ENCODE measurements around the gene ARPC4. TPM values are rescaled to one million over a fixed set of nuclear protein-coding genes. Genes with fewer than 3 reads are reported as not detected.

Gene ARPC4
- total RNA-seq, 1 donor from 2014 or later, result 179 TPM

DNA sequence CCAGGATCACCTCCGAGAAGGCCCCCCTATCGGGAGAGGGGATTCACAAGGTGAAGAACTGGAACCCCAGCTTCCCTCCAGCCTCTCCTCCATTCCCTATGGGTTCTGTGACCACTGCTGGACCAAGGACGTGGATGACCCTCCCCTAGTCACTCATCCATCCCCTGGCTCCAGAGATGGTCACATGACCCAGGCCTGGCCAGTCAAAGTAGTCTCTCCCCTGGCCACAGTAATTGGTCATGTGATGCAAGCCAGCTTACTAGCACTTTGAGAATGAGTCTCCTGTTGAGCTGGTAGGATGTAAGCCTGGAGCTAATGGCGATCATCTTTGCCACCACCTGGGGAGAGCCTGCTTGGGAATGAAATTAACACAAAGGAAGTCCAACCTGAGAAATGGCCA is 27.0 kb upstream of the ARPC4 start:
- Mint-ChIP-seq H3K9me3 (ENCODE audit: low read depth) (no peaks in the 10 kb centered on the region), H3K27me3 (ENCODE audit: low read depth) (no peaks in the 10 kb centered on the region), H3K27ac (ENCODE audit: unreplicated experiment) (no peak overlapping the region), H3K4me3 (ENCODE audit: unreplicated experiment) (no peak overlapping the region), H3K4me1 (ENCODE audit: low read depth) (peaks cover 38% of the 10 kb centered on the region), H3K36me3 (ENCODE audit: low read depth) (peaks cover 7% of the 10 kb centered on the region)
- no peak for DNase-seq (ENCODE audit: low spot score)
- TF ChIP-seq, protein P1, sequence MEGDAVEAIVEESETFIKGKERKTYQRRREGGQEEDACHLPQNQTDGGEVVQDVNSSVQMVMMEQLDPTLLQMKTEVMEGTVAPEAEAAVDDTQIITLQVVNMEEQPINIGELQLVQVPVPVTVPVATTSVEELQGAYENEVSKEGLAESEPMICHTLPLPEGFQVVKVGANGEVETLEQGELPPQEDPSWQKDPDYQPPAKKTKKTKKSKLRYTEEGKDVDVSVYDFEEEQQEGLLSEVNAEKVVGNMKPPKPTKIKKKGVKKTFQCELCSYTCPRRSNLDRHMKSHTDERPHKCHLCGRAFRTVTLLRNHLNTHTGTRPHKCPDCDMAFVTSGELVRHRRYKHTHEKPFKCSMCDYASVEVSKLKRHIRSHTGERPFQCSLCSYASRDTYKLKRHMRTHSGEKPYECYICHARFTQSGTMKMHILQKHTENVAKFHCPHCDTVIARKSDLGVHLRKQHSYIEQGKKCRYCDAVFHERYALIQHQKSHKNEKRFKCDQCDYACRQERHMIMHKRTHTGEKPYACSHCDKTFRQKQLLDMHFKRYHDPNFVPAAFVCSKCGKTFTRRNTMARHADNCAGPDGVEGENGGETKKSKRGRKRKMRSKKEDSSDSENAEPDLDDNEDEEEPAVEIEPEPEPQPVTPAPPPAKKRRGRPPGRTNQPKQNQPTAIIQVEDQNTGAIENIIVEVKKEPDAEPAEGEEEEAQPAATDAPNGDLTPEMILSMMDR (IDR thresholded peaks at IDR 0.05), result no peak

DNA sequence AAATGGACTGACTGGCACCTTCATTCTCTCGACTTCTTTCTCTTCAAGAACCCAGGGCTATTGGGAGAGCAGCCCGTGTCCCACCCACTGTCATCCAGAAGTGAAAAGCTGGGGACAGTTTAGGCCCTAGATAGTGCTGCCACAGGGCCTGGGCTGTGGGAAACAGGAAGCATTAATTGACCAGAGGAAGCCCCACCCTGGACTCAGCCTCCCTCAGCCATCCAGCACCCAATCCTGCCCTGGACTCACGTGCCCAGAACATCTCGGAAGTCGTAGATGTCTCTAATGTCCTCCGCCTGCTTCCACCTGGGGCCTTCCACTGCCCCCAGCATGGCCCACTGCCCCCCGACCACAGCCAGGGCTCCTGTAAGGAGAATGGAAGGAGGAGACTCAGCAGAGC is 25.5 kb upstream of the ARPC4 start:
- H3K4me3 Mint-ChIP-seq (ENCODE audit: unreplicated experiment), result no peak overlapping the region
- H3K36me3 Mint-ChIP-seq (ENCODE audit: low read depth), result peaks cover 4% of the 10 kb centered on the region
- peak overlapping the region; percentile 27 for H3K27ac Mint-ChIP-seq (ENCODE audit: unreplicated experiment)
- no peaks in the 10 kb centered on the region for H3K9me3 Mint-ChIP-seq (ENCODE audit: low read depth)
- peaks cover 39% of the 10 kb centered on the region for H3K4me1 Mint-ChIP-seq (ENCODE audit: low read depth)
- no peaks in the 10 kb centered on the region for H3K27me3 Mint-ChIP-seq (ENCODE audit: low read depth)
- TF ChIP-seq, protein P1 (IDR thresholded peaks at IDR 0.05), result no peak
- no peak for DNase-seq (ENCODE audit: low spot score)

DNA sequence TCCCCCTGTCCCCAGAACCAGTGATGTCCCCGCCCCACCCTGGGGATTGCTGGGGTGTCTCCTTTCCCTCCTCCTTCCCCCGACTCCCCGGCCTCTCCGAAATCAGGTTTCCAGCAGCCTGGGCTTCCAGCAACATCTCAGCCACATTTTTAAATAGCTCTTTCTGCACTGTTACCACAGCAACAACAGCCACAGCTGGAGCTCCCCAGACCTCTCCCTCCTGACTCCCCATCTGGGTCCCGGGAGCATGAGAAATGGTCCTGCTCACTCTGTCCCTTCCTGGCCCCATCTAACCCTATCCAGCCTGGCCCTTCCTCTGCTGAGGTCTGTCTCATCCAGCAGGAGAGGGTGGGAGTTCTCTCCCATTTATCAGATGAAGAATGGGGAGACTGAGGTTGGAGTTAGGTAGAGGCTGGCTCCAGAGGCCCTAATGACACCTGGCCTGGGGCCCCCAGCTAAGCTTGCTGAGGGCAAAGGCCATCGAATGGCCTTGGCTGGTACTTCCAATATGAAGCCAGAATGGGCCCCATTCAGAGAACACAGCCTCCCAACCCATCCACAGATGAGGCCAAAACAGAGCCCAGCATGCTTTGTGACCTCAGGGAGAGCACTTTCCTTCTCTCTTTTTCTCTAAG is 24.6 kb upstream of the ARPC4 start:
- TF ChIP-seq, protein P1 (IDR thresholded peaks at IDR 0.05), result no peak

DNA sequence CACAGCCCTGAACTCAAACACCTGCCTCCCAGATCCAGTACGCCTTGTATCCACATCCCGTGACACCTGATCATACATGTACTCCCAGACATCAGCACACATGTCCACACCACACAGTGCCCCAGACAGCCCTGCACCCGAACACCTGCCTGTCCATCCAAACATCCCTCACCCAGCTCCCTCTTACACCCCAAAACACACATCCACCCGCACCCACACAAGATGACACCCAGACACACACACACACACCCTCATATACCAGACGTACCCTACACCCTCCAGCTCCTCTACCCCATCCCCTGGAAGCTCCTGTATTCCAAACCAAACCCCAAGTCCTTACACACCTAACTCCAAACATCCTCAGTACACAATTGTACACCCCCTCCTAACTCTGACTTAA is 23.9 kb upstream of the ARPC4 start:
- no peaks in the 10 kb centered on the region for H3K9me3 Mint-ChIP-seq (ENCODE audit: low read depth)
- H3K27me3 Mint-ChIP-seq (ENCODE audit: low read depth), result no peaks in the 10 kb centered on the region
- TF ChIP-seq, protein P1 (IDR thresholded peaks at IDR 0.05), result no peak
- peak overlapping the region; percentile 82 for H3K4me3 Mint-ChIP-seq (ENCODE audit: unreplicated experiment)
- peak overlapping the region; percentile 55 for H3K27ac Mint-ChIP-seq (ENCODE audit: unreplicated experiment)
- H3K36me3 Mint-ChIP-seq (ENCODE audit: low read depth), result peaks cover 4% of the 10 kb centered on the region
- H3K4me1 Mint-ChIP-seq (ENCODE audit: low read depth), result peaks cover 39% of the 10 kb centered on the region
- no peak for DNase-seq (ENCODE audit: low spot score)

More for the DNA sequence above, 24.6 kb upstream of the ARPC4 start:
- peak overlapping the region; percentile 82 for H3K4me3 Mint-ChIP-seq (ENCODE audit: unreplicated experiment)
- H3K4me1 Mint-ChIP-seq (ENCODE audit: low read depth), result peaks cover 39% of the 10 kb centered on the region
- H3K27me3 Mint-ChIP-seq (ENCODE audit: low read depth), result no peaks in the 10 kb centered on the region
- no peaks in the 10 kb centered on the region for H3K9me3 Mint-ChIP-seq (ENCODE audit: low read depth)
- DNase-seq (ENCODE audit: low spot score), result no peak
- peak overlapping the region; percentile 45 for H3K27ac Mint-ChIP-seq (ENCODE audit: unreplicated experiment)
- peaks cover 4% of the 10 kb centered on the region for H3K36me3 Mint-ChIP-seq (ENCODE audit: low read depth)

DNA sequence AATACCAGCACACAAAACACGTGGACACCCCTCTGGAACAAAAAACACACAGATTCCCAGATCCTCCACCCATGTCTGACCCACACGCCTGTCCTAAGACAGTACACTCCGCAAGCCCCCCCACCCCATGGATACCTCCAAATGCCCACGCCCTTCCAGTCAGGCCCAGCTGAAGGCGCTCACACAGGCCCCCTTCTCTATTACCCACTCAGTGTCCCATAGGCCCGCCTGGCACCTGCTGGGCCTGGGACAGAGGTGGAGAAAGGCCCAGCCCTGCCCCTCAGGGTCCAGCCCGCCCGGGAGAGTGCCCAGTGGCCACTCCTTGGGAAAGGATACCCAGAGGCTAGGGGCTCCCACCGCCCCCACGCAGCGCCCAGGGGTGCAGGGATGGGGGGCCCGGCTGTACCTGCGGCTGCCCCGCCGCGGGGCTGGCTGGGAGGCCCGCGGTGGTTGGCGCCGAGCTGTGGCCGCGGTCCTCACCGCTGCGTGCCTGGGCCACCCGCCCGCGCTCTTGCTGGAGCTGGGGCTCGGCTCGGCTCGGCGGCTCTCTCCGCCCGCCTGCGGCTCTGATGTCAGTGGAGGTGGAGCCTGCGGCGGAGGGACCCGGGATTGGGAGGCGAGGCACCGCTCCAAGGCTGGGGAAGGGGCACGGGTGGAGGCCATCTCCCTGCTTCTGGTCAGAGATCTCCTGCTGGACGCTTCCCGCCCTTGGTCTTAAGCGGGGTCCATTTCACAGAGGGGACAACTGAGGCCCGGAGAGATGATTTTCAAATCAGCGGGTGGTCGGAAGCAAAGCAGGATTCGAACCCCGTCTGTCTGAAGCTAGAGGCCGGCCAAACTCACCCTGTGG is 23.2 kb upstream of the ARPC4 start, which contains the start of gene CAMK1:
Gene CAMK1, minus strand, starts transcription at position 522 of the 850 bp plus-strand sequence. CDS start 2,198 bp downstream, outside the sequence.
- DNase-seq (ENCODE audit: low spot score), result no peak
- Mint-ChIP-seq H3K36me3 (ENCODE audit: low read depth) (peaks cover 4% of the 10 kb centered on the region), H3K27me3 (ENCODE audit: low read depth) (no peaks in the 10 kb centered on the region), H3K27ac (ENCODE audit: unreplicated experiment) (peak within 1 kb of the TSS; percentile 65), H3K9me3 (ENCODE audit: low read depth) (no peaks in the 10 kb centered on the region), H3K4me1 (ENCODE audit: low read depth) (peaks cover 39% of the 10 kb centered on the region), H3K4me3 (ENCODE audit: unreplicated experiment) (peak within 1 kb of the TSS; percentile 82)
- TF ChIP-seq, protein P1 (IDR thresholded peaks at IDR 0.05), result peak; percentile 11

Measured in chondrocyte (in vitro differentiated cells).